Stimulated activated CD4-positive, alpha-beta T cell treated with anti-CD3 and anti-CD28 coated beads, Interleukin-2, amount 100 ng/mL, for 4 hours (primary cell): ENCODE data around the gene PNISR.
A peak's percentile ranks its signal among the peaks of the same experiment; 100 is the strongest.
"Not testable (repeated sequence)": the region's sequence is repeated elsewhere in the genome, so short reads cannot be mapped to it uniquely, and the experiment has no call there.

ENCODE experiments used
- DNase-seq: peaks from one replicate; pipeline ENCODE4 v3.0.0-alpha.2; 2020; ENCODE audit warnings: low read depth

The PNISR gene, protein sequence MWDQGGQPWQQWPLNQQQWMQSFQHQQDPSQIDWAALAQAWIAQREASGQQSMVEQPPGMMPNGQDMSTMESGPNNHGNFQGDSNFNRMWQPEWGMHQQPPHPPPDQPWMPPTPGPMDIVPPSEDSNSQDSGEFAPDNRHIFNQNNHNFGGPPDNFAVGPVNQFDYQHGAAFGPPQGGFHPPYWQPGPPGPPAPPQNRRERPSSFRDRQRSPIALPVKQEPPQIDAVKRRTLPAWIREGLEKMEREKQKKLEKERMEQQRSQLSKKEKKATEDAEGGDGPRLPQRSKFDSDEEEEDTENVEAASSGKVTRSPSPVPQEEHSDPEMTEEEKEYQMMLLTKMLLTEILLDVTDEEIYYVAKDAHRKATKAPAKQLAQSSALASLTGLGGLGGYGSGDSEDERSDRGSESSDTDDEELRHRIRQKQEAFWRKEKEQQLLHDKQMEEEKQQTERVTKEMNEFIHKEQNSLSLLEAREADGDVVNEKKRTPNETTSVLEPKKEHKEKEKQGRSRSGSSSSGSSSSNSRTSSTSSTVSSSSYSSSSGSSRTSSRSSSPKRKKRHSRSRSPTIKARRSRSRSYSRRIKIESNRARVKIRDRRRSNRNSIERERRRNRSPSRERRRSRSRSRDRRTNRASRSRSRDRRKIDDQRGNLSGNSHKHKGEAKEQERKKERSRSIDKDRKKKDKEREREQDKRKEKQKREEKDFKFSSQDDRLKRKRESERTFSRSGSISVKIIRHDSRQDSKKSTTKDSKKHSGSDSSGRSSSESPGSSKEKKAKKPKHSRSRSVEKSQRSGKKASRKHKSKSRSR

DNA sequence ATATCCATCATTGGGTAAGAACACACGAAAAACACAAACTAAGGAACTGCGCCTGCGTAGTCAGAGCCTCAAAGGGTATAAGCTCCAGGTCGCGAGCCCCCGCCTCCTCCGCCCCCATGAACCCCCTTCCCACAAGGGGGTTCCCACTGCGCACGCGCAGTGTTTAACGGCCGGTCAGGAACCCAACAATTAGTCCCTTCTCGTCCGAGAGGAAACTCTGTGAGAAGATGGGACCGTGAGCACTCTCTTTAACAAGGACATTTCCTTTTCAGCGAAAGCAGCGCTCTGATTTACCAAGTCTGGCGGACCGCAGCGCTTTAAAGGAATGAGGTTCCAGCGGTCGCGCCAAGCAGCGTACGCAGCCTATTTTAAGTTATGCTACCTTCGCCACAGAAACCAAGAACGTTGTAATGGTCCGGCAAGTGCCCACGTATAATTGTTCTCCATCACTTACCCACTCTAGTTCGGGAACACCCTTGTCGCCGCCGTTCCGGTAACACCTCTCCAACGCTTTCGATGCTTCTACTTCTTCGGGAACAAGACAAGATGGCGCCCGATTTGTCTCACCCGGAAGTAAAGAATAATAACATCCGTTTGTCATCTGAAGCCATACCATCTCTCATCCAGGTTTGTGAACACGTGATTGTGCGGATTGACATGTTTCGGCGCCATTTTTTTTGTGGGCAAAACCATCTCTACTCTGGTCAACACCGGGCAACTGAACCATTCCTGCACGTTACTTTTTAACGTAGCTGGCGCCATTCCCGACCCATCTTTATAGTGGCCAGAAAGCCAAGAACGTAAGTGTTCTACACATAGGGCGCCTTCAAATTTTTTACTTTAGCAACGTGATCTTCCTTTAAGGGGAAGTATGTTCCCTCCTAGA is at the start of gene PNISR:
Gene PNISR (minus strand): TSS at position 548 of the 886 bp plus-strand sequence. CDS start 10,649 bp downstream, outside the sequence.
- DNase-seq, result peak; percentile 84

- DNase-seq, result no peak
Measured at GRCh38 chr6:99473730-99474129, 48.6 kb upstream of the PNISR start.

DNA sequence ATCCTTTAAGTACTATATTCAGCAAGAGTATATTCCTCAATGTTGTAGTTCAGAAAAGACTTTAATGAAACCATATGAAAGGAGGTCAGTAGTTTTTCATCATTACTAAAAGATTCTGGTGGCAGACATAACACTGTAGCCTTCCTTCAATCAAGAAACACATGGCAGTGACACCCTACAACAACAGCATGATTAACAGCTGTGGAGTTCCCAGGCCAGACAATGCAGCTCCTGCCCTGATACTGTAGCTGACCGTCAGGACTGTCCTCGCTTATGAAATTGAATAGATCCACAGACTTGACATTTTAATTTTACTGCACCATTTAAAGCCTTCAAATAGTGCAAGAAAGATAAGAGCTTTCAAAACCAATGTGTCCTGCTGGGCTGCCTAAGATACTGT is 46.5 kb upstream of the PNISR start:
- DNase-seq, result no peak

DNA sequence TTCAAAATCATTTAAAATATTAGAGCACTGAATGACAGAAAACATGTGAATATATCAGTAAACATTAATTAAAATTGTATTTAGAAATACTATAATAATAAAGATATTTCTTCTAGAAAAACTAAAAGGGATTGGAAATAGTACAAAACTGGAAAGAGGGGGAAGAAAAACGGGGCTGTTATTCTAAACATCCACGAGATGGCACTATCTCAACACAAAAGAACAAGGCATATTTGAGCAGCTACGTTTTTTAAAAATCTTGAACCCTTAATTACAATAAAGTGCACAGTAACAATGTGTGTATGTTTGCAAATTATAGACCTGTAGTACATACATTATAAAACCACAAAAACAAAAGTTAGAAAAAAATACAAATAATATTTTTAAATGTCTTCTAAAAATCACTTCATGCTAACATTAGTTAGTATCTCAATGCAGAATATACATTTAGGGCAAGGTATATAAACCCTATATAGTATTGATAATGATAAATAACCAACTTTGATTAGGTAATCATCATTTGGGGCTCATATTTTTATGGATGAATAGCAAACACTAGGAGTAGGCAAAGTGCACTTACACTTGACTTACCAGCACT is 42.5 kb upstream of the PNISR start:
- DNase-seq, result no peak

- not testable (repeated sequence) for DNase-seq
Measured at GRCh38 chr6:99459133-99459532, 34.0 kb upstream of the PNISR start.

DNA sequence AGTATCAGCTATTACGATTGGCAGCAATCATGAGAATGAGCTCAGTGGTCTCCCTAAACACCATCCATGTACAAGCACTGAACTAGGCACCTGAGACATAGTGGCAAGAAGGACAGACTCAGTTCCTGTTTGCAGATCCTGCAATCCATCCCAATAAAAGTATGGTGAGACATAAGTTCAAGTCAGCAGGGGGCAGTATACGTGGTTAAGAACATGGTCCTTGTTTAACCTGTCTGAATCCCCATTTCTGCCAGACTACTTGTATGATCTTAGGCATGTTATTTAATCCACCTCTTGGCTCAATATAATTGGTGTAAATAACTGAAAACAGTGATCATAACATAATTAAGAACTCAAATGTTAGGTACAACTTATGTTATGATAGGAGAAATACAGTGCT is 33.2 kb upstream of the PNISR start:
- no peak for DNase-seq

DNA sequence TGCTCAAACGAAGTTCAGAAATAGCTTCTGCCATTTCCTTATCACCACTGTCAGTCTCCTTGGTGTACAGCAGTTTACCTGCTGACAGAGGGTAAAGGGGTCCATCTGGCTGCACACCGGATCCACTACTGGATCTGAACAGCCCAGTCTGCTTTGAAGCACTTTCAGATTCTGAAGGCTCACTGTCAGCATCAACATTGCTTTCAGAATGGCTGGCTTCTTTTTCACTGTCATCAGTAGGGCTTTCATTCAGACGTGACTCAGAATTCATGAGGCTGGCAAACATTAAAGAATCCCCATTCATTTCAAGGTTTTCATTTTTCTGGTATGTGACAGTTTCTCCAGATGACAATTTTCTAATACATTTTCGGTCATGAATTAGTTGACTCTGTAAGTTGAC is 21.0 kb upstream of the PNISR start:
- no peak for DNase-seq

GRCh38 chr6:99434702-99435530 is 9.8 kb upstream of the PNISR start:
- no peak for DNase-seq

DNA sequence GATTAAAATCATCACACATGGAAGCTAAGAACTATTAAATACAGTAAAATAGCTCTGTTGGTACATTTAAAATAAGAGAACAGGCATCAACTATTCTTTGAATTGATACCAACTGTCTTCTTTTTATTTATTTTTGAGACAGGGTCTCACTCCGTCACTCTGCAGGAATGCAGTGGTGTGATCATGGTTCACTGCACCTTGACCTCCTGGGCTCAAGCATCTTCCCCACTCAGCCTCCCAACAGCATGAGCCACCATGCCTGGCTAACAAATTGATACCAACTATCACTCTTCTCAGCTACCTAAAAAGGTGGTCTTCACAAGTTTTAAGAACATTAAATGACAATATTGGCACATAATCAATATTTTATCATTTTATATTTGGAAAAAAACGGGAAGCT is 7.8 kb upstream of the PNISR start:
- DNase-seq, result no peak

DNA sequence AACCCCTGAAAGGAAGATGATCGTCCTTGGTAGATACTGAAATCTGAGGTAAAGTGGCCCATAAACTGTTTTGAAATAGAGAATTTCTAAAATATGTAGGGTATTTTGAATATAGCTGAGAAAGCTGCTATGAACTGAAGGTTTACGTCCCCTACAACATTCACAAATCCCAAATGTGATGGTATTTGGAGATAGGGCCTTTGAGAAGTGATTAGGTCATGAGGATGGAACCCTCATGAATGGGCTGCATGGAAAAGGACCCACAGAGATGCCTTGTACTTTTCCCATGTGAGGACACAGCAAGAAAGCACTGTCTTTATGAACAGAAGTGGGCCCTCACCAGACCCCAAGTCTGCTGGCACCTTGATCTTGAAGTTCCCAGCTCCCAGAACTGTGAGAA is 6.8 kb upstream of the PNISR start:
- DNase-seq, result no peak

DNA sequence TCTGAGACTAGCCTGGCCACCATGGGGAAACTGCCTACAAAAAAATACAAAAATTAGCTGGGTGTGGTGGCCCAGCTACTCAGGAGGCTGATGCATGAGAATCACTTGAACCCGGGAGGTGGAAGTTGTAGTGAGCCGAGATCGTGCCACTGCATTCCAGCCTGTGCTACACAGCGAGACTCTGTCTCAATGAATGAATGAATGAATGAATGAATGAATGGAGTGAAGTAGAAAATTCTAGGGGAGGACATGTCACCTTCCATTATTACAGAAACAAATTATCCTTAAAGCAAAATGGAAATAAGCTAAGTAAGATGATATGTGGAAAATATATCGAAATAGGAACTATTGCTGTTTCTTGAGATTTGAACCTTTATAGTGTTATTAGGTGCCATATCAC is 2.9 kb upstream of the PNISR start:
- DNase-seq, result no peak

DNA sequence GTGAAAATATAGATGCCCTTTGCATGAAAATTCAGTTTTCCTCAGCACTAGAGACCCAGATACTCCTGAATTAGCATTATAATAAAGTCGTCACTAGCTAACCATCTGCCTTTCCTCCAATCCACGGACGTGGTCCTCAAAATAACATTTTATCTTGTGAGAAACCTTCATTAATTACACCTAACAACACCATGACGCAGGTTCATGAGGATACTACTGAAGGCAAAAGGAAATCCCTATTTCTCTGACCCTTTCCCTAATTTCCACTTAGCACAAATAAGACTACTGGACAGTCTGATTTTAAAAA is 1.3 kb upstream of the PNISR start:
- no peak for DNase-seq

- DNase-seq, result peak; percentile 44
Measured at GRCh38 chr6:99425647-99426450, 741 bp upstream of the PNISR start.

DNA sequence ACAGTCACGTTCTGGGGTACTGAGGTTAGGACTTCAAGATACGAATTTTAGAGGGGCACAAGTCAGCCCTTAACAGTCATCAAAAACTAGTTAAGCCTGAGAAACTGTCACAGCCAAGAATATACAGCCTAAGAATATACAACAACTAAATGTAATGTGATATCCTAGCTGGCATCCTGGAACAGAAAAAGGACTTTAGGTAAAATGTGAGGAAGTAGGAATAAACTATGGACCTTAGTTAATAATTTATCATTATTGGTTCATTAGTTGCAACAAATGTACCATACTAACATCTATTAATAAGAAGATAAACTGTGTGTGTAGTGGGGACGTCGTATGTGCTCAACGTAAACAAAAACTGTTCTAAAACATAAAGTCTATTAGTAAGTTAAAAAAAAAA is 1.1 kb downstream of the PNISR start:
- DNase-seq, result no peak

DNA sequence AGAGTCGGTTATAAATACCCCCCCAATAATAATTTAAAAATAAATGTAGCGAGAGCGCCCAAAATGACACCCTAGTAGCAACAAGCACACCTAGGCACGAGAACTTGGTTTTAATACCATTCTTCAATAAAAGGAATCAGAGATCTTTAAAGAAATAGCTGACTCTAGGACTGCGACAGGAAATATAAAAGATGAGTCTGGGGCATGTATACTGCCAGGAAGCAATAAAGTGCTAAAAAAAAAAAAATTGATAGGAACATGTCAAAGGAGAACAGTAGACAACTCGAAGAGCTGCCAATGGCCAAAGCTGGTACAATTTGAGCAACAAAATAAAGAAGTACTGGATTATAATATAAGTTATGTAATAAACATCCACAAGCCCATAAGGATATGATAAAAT is 2.2 kb downstream of the PNISR start:
- DNase-seq, result no peak

GRCh38 chr6:99416892-99417767 is 8.0 kb downstream of the PNISR start:
- no peak for DNase-seq

- DNase-seq, result no peak
Measured at GRCh38 chr6:99416226-99416625, 8.9 kb downstream of the PNISR start.

DNA sequence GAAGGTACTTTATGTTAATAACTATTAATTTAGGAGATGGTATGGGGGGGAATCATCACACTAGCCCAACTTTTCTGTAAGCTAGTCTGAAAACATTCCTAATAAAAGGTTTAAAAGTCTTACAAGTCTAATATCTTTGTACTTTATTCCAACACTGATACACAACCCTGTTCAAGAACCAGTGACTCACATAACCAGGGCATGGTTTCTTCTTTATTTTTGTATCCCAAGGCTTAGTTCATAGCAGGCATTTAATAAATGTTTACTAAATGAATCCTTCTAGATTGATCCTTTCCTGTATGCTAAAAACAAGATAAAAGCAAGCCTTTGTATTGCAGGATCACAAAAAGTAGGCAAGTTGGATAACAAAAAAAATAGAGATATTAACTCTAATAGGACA is 9.7 kb downstream of the PNISR start:
- DNase-seq, result no peak

GRCh38 chr6:99412065-99412464 is 13.0 kb downstream of the PNISR start:
- no peak for DNase-seq
